GM18505 (cell line): Measurements from ENCODE around the gene INAFM2.

Experiments
- ATAC-seq: cut with Tn5 transposase; IDR thresholded peaks from one replicate; pipeline ENCODE4 v1.9.1; 2021; ENCODE audit not compliant: unreplicated experiment
- POLR2A ChIP-seq: IDR thresholded peaks from 4 replicates; pipeline ENCODE4 v1.6.1; 2011; ENCODE audit warnings: borderline replicate concordance; ENCODE audit not compliant: insufficient read depth, insufficient read length; ENCODE audit errors: extremely low read depth

Gene INAFM2

GRCh38 chr15:40323239-40323952 is at the start of gene INAFM2:
INAFM2 (plus strand) TSS chr15:40323692; CDS start chr15:40324056, 364 bp downstream.
- peak; percentile 83 for ATAC-seq
- no peak for TF ChIP-seq POLR2A

- ATAC-seq, result no peak
- no peak for TF ChIP-seq POLR2A
These were observed 48.9 kb upstream of the INAFM2 start for GRCh38 chr15:40274350-40275274.

GRCh38 chr15:40275523-40275922 is 48.0 kb upstream of the INAFM2 start:
- no peak for ATAC-seq
- no peak for TF ChIP-seq POLR2A

GRCh38 chr15:40275954-40276353 is 47.5 kb upstream of the INAFM2 start:
- TF ChIP-seq POLR2A, result no peak
- no peak for ATAC-seq

GRCh38 chr15:40276927-40277326 is 46.6 kb upstream of the INAFM2 start:
- ATAC-seq, result no peak
- TF ChIP-seq POLR2A, result no peak

- no peak for ATAC-seq
- no peak for TF ChIP-seq POLR2A
These were observed 46.0 kb upstream of the INAFM2 start for GRCh38 chr15:40277471-40277870.

GRCh38 chr15:40278026-40278425 is 45.5 kb upstream of the INAFM2 start:
- no peak for TF ChIP-seq POLR2A
- no peak for ATAC-seq

- no peak for ATAC-seq
- TF ChIP-seq POLR2A, result no peak
These were observed 43.9 kb upstream of the INAFM2 start for GRCh38 chr15:40279437-40280141.

GRCh38 chr15:40280260-40281056 is 43.0 kb upstream of the INAFM2 start:
- no peak for TF ChIP-seq POLR2A
- no peak for ATAC-seq

- TF ChIP-seq POLR2A, result no peak
- no peak for ATAC-seq
These were observed 42.3 kb upstream of the INAFM2 start for GRCh38 chr15:40281057-40281800.

- ATAC-seq, result no peak
- no peak for TF ChIP-seq POLR2A
These were observed 41.7 kb upstream of the INAFM2 start for GRCh38 chr15:40281801-40282146.
